NCI-H2227 (cell line): ENCODE data around the gene NOL4L.
"Not testable (repeated sequence)": the region's sequence is repeated elsewhere in the genome, so short reads cannot be mapped to it uniquely, and the experiment has no call there.

ENCODE experiments used
- DNase-seq: peaks from one replicate; lab custom pipeline; 2025; ENCODE audit not compliant: unreplicated experiment; lab: John Stamatoyannopoulos, UW

The NOL4L gene

DNA sequence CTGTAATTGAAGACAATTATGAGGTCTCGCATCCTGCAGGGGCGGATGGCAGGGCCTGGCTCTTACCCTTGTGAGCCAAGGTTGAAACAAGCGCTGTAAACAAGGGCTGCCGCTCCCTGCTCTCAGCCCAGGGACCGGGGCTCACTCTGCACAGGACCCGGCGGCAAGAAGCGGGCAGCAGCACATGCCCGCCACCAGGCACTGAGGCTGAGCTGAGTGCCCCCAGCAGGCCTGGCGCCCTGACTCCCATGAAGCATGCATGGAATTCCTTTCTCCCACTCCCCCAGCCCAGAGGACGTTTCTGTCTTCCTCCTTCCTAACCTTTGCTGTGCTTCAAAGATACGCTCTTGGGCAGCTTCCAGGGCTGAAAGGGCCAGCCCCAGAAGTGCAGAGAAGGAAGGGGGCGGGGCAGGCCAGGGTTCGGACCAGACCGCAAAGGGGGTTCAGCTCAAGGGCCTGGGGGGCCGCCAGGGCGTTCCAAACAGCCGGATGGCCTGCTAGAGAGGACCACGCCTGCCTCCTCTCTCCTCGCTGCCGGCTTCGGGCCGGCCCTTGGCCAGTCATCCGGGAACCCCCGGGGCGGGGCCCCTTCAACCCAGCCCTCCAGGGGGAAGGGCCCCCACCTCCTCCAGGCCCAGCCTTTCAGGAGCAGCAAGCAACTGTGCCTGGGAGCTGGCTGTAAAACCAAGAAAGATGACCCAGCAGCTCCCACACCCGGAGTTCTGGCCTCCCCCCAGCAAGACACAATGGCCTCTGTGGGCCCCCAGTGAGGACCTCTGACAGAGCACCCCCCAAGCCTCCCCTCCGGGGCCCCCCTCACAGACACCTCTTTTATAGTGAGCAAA, 109.9 kb downstream of the NOL4L start:
- peak; percentile 59 for DNase-seq

DNA sequence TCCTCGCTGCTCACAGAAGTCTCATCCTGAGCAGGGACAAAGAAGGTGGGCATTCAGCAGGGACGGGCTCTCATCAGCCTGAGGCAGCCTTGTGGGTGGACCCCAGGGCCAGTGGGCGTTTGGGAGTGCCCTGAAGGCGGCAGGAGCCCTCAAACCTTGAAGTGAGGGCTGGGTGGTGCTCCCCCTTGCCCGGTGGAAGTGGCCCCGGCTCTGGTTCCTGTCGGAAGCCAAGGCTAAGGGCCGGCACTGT, 110.5 kb downstream of the NOL4L start:
- no peak for DNase-seq

DNA sequence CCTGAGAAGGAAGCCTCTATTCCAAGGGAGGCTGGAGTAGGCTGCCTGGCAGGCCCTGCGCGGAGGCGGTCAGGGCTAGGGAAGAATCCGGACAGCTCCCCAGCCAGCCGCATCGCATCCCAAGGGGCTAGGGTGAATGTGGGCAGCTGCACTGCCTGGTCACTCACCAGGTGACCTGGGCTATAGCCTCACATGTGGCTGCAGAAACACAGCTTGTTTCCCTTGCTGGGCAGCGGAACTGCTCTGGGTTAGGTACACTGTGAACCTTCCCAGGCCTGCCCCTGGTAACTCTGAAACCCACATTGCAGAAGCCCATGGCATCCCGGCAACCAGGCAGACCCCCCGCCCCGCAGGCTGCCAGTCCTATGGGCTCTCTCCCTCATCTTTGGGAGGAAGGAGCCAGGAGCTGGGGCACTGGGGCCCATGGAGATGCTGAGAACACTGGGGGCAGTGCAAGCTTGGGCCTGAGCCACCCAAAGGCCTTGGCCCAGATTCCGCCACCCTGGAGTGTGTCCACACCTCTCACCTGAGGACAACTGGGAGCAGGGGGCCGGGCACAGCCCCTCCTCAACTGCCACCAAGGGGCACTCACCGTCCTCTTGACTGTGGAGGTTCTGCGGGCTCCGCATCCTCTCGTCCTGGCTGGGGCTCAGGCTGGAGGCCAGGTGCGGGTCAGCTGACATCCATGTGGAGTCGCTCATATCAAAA, 111.0 kb downstream of the NOL4L start:
- DNase-seq = no peak

GRCh38 chr20:32473231-32474008, 111.7 kb downstream of the NOL4L start:
- DNase-seq = no peak

DNA sequence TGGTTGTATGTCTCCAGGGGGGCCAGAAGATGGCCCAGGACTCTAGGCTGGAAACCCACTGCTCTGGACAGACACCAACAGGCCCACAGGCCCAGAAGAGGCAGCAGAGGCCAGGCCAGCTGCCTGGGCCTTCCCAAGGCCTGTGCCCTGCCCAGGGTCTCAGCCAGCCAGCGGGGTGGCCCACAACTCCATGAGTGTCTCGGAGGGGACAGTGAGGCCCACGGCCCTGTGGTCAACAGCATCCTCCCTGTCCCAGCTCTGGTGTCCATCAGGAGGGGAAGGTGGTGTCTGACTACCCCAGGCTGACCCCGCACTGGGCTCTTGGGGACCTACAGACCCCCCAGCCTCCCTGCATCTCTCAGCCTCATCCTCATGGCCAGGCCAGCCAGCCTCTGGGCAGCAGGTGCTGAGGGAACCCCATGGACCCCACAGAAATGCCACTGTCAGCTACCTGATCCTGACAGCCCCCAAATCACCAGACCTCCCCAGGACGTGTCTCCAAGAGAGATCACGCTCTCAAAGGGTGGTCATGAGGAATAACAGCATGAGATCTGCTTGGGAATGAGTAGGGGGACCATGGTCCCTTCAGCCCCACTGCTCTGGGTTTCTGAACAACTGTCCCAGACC, 112.4 kb downstream of the NOL4L start:
- DNase-seq = no peak

GRCh38 chr20:32470940-32471339, 114.2 kb downstream of the NOL4L start:
- DNase-seq = no peak

GRCh38 chr20:32470025-32470861, 114.9 kb downstream of the NOL4L start:
- DNase-seq = peak; percentile 25

GRCh38 chr20:32468860-32469259, 116.3 kb downstream of the NOL4L start:
- DNase-seq = no peak

GRCh38 chr20:32468313-32468640, 116.9 kb downstream of the NOL4L start:
- no peak for DNase-seq

DNA sequence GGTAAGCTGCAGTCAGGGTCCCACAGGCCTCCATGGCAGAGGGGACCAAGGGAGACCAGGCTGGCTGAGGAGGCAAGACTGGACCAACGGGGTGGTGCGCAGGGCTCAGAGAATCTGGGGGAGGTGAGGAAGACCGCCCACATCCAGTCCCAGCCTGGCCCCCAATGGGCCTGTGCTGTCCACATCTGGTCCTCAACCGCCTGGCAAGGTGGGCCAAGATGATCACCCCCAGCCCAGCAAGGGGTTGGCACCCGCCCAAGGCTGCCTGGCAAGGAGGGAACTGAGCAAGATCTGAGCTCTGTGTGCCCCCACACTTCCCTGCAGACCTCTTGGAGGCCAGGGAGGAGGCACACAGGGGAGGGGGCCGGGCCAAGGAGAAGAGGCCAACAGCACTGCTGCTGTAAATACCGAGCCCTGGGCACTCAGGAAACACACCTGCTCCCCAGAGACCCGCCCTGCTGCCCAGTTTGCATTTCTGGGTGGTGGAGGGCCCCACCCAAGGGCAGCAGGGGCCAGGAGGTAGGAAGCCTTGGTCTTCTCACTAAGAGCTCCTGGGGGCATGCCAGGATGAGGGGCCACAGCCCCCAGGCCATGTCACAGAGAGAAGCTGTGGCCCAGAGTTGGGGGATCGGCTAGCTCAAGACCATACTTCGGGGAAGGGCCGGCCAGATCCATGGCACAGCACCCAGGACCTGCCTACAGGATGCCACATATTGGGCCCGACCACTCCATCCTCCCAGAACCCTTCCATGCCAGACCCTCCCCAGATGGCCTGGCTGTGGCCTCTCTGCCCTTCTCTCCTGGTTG, 117.4 kb downstream of the NOL4L start:
- DNase-seq = no peak

GRCh38 chr20:32466739-32467505, 118.2 kb downstream of the NOL4L start:
- DNase-seq = no peak

DNA sequence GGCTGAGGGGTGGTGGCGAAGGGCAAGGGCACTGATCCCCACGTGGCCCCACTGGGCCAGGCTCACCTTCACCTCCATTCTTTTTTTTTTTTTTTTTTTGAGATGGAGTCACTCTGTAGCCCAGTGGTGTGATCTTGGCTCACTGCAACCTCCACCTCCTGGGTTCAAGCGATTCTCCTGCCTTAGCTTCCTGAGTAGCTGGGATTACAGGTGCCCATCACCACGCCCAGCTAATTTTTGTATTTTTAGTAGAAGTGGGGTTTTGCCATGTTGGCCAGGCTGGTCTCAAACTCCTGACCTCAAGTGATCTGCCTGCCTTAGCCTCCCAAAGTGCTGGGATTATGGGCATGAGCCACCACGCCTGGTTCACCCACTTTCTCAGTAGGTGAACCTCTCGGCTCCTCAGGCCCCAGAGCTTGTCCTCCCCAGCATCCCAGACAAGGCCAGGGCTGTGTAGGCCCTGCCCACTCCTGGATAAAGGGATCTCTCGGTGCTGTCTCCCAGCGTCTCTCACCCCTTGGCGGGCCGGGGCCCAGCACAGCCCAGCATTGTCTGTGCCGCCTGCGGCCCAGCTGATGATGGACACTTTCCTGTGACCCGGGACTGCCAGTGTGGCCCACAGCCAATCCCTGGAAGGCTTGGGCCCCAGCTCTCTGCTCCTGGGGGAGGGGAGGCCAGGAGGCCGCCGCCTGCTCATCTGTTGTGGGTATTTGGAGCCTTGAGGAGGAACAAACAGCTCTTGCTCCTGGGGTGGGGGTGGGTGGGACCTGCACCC, 119.0 kb downstream of the NOL4L start:
- DNase-seq = not testable (repeated sequence)

DNA sequence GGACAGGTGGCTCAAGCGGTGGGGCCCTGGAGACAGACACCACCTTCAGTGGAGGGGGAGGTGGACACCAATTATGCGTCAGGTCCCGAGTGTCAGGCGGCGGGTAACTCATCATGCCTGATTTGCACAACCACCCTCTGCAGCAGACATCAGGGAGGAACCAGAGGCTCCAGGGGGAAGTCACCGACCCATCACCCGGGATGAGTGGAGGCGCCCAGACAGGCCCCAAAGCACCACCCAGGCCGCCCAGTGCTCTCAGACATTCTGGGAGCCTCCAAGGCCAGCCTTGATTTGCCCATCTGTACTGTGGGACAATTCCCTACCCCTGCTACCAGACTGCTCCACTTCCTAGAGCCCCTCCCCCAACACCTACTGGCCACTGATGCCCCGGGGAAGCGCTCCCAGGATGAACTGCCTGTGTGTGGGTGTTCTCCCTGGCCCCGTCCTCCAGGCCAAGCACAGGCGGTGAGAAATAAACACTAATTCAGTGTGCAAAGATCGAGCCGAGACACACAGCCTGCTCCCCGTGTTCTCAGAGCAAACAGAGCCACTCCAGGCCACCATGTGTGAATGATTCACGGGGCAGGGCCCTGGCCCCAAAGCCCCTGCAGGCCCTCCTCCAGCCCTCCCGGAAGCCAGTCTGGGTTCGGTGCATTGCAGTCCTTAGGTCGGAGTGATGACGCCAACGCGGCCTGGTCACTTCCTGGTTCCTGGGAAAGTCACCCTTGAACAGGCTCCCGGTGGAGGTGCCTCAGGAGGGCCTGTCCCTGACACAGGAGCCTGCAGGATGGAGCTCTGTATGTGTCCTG, 119.8 kb downstream of the NOL4L start:
- DNase-seq = no peak

DNA sequence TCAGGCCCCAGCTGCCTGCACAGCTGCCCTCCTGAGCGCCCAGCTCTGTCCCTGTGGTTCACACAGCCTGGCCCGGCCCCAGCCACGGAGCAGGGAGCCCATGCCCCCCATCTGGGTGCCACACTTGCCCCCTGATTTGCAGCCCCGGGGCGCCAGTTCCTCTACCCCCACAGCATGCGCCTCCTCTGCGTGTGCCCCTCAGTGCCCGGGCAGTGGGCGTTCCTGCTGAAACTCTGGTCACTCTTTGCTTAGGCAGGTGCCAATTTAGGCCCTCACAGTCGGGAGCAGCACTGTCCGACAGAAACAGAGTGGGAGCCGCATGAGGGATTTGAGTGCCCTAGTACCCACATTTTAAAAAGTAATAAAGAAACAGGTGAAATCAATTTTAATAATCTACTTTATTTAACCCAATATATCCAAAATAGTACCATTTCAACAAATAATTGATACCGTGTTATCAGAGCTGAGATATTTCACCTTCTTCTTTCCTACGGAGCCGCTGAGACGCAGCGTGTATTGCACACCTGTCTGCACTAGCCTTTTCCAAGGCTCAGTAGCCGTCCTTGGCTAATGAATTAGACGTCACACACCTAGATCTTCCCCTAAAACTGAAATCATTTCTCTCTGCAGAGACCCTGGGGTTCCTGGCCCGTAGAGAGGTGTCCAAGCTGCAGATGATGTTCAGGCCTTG, 120.6 kb downstream of the NOL4L start:
- no peak for DNase-seq

- DNase-seq = peak; percentile 69
Measured at GRCh38 chr20:32463642-32464400, 121.3 kb downstream of the NOL4L start.

DNA sequence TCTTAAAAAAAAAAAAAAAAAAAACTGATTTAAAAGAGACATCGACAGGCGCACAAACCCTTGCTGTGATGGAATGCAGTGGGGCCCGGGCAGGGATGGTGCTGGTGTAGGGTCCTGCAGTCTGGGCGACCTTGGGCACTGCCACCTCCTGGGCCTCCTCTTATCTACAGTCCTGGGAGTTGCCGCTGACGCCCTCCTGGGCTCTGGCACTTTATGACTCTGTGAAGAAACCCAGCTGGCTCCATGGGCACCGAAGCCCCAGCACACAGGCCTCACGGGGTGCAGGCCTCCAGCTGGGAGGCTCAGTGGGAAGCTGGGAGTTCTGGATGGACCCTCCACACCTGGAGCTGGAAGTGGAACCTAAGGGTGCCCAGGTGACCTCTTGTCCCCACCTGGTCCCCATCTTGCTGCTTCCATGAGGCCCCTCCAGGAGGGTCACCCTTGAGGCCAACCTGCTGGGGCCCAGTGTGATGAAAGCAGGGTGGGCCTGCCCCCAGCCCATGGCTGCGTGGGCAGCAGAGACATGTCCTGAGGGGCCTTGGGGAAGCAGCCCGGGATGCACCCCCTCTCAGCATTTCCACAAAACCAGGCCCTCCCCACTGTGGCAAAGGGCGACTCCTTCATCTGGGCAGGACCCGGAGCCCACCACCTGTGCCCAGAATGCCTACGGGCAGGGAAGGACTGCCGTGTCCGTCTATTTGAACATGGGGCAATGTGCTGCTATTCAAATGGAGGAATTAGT, 122.1 kb downstream of the NOL4L start:
- no peak for DNase-seq
